HEK293T (cell line): Measurements from ENCODE around the gene CPVL.

Experiments
- CTCF ChIA-PET: fragments of 350-600 bp; formaldehyde crosslinking; extraction: SDS; loops from one replicate; lab custom pipeline; 2021; ENCODE audit warnings: antibody characterized with exemption, inconsistent platforms; lab: Yijun Ruan, JAX
- POLR2A ChIA-PET: fragments of 350-600 bp; formaldehyde crosslinking; extraction: SDS; loops from one replicate; lab custom pipeline; 2020; ENCODE audit warnings: antibody characterized with exemption, inconsistent platforms; lab: Yijun Ruan, JAX
- DNase-seq: peaks from one replicate; pipeline ENCODE4 v3.0.0; 2012; ENCODE audit warnings: mixed read lengths; ENCODE audit errors: extremely low spot score
- ARNT ChIP-seq: fragments of 450-650 bp; IDR thresholded peaks from 2 replicates; pipeline ENCODE4 v1.6.1; 2017; ENCODE audit warnings: mild to moderate bottlenecking
- BHLHE40 ChIP-seq: fragments of 450-650 bp; IDR thresholded peaks from 2 replicates; pipeline ENCODE4 v1.6.1; 2016; ENCODE audit warnings: mild to moderate bottlenecking, moderate library complexity, borderline replicate concordance
- CTBP1 ChIP-seq: fragments of 450-650 bp; IDR thresholded peaks from 2 replicates; pipeline ENCODE4 v1.6.1; 2016; ENCODE audit warnings: borderline replicate concordance
- ELF4 ChIP-seq: fragments of 450-650 bp; IDR thresholded peaks from 2 replicates; pipeline ENCODE4 v1.6.1; 2017; ENCODE audit warnings: antibody characterized with exemption
- FOXA1 ChIP-seq: fragments of 450-650 bp; IDR thresholded peaks from 2 replicates; pipeline ENCODE4 v1.6.1; 2016; ENCODE audit warnings: mild to moderate bottlenecking
- FOXK2 ChIP-seq: fragments of 450-650 bp; IDR thresholded peaks from 2 replicates; pipeline ENCODE4 v1.6.1; 2016; ENCODE audit warnings: mild to moderate bottlenecking
- FOXM1 ChIP-seq: fragments of 450-650 bp; IDR thresholded peaks from 2 replicates; pipeline ENCODE4 v1.6.1; 2017; ENCODE audit warnings: mild to moderate bottlenecking, borderline replicate concordance
- HDGF ChIP-seq: fragments of 450-650 bp; IDR thresholded peaks from 2 replicates; pipeline ENCODE4 v1.6.1; 2017; ENCODE audit warnings: antibody characterized with exemption, borderline replicate concordance
- L3MBTL2 ChIP-seq: fragments of 450-650 bp; conservative IDR thresholded peaks from 2 replicates; pipeline ENCODE4 v1.6.1; 2016; ENCODE audit warnings: mild to moderate bottlenecking
- LEF1 ChIP-seq: fragments of 450-650 bp; IDR thresholded peaks from 2 replicates; pipeline ENCODE4 v1.6.1; 2017; ENCODE audit warnings: mild to moderate bottlenecking, borderline replicate concordance
- NFRKB ChIP-seq: fragments of 450-650 bp; IDR thresholded peaks from 2 replicates; pipeline ENCODE4 v1.6.1; 2016; ENCODE audit warnings: mild to moderate bottlenecking, moderate library complexity
- SP1 ChIP-seq: fragments of 450-650 bp; IDR thresholded peaks from 2 replicates; pipeline ENCODE4 v1.6.1; 2017
- SUZ12 ChIP-seq: fragments of 450-650 bp; IDR thresholded peaks from 2 replicates; pipeline ENCODE4 v1.6.1; 2016; ENCODE audit warnings: mild to moderate bottlenecking
- TARDBP ChIP-seq: fragments of 450-650 bp; IDR thresholded peaks from 2 replicates; pipeline ENCODE4 v1.6.1; 2016
- ZNF384 ChIP-seq: fragments of 450-650 bp; IDR thresholded peaks from 2 replicates; pipeline ENCODE4 v1.6.1; 2016
- TF ChIP-seq, protein P1 (sequence below): fragments of 450-650 bp; IDR thresholded peaks from 2 replicates; pipeline ENCODE4 v1.6.1; 2016

CPVL gene

DNA sequence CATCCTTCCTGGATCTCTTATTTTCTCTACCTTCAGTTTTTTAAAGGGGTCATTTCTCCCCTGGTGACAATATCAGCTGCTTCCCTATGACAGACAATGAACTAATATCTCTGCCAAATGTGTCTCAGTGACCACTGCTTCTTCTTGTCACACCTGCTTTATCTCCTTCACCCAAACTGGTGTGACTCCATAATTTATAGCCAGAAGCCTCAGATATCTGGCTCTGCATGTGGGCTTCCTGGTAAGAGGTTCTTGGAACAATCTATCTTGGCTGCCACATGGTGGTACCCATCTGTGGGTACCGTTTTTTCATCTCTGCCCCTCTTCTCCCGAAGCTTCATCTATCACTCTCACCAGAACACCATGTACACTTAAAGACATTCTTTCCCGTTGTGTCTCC, 37.0 kb downstream of the CPVL start:
- TF ChIP-seq TARDBP (no peak), L3MBTL2 (no peak), FOXK2 (no peak), NFRKB (no peak), FOXM1 (no peak), LEF1 (no peak), HDGF (no peak), ARNT (no peak), CTBP1 (no peak)
- ChIA-PET POLR2A (no interaction called here), CTCF (interaction anchor here (0.8 to 1.4 kb wide), 3 partner anchors 10 to 187 kb away, joined by 4 to 7 read pairs (median 5); no protein-coding TSS in a partner anchor)
- no peak for DNase-seq

DNA sequence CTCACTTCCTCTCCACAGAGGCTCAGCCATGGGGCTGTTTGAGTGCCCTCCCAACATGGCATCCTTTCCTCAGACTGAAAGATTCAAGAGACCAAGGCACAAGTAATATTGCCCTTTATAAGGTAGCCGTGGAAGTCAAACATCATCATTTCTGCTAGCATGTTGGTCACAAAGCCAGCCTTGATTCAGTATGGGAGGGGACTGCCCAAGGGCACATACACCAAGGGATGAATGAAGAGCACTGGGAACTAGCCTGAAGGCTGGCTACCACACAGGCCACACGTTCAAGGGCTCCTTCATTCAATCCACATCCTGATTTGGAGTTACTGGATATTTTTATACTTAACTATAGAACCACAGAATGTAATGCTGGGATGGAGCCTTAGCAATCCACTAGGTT, 39.3 kb downstream of the CPVL start:
- POLR2A ChIA-PET: interaction anchor here (1.7 kb wide), 1 partner anchor 180 kb away, joined by 6 read pairs; no protein-coding TSS in a partner anchor
- TF ChIP-seq CTBP1 (no peak), NFRKB (no peak), TARDBP (no peak), SP1 (no peak), FOXA1 (no peak), SUZ12 (no peak), FOXK2 (no peak), ELF4 (no peak), FOXM1 (no peak), ZNF384 (no peak)
- TF ChIP-seq, protein P1, sequence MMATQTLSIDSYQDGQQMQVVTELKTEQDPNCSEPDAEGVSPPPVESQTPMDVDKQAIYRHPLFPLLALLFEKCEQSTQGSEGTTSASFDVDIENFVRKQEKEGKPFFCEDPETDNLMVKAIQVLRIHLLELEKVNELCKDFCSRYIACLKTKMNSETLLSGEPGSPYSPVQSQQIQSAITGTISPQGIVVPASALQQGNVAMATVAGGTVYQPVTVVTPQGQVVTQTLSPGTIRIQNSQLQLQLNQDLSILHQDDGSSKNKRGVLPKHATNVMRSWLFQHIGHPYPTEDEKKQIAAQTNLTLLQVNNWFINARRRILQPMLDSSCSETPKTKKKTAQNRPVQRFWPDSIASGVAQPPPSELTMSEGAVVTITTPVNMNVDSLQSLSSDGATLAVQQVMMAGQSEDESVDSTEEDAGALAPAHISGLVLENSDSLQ: no peak

DNA sequence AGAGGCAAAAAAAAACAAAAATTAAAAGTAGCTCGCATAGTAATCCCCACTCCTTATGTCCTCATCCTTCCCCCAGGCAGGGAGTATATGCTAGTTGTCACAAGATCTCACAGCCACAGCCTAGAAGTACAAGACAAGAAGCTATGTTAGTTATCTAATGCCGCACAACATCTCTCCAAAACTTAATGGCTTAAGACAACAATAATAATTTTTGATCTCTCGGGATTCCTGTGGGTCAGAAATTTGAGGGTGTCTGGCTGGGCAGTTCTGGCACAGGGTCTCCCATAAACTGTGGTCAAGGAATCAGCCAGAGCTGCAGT, 39.7 kb downstream of the CPVL start:
- ChIA-PET POLR2A (interaction anchor here (1.7 kb wide), 1 partner anchor 180 kb away, joined by 6 read pairs; no protein-coding TSS in a partner anchor), CTCF (interaction anchor here (0.6 to 1.8 kb wide), 20 partner anchors 10 to 804 kb away, joined by 3 to 27 read pairs (median 4); partner anchors contain the start of gene TRIL)
- TF ChIP-seq NFRKB: no peak
- no peak for TF ChIP-seq SP1
- no peak for TF ChIP-seq FOXK2
- no peak for TF ChIP-seq ARNT
- TF ChIP-seq BHLHE40: no peak
- no peak for DNase-seq

More for the DNA sequence above, 39.3 kb downstream of the CPVL start:
- DNase-seq: no peak
- CTCF ChIA-PET: interaction anchor here (0.6 to 1.8 kb wide), 19 partner anchors 10 to 803 kb away, joined by 3 to 27 read pairs (median 4); partner anchors contain the start of gene TRIL

DNA sequence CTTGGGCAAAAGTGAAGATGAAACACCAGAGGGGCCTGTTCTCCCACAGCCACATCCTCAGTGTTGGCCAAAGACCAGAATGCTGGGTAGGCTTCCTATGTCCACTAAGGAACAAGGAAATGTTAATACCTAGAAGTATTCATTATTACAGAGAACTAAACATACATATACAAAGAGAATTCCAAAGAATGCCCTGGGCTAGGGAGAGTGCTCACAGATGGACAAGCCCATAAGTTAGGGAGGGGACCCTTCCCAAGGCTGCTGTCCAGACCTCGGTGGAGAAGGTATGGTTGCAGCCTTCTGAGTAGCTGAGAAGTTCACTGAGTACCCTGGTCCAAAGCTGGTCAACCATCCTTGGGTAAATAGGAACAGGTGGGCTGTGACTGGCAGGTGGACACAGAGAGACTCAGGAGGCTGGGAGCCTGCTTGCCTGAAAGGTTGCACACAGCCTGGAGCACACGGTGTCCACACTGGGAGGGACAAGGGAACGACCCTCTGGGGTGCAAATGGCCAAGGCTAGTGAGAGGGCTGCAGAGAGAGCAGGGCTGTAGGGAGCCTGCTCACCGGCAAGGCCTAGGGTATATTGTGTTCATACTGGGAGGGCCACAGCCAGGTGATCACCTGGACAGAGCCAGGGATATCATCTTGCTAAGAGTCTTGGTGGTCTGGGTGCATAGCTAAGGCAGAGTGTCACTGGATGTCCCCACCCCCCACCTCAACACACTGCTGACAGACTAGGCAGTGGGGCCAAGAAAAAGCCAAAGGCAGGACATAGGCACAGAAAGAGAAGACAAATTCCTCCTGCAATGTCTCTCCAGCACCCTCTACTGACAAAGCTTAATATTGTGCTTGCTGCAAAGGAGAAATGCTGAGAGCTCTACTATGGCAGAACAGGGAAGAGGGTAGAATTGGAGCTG, 40.3 kb downstream of the CPVL start:
- ChIA-PET CTCF (interaction anchor here (0.6 to 1.8 kb wide), 19 partner anchors 10 to 406 kb away, joined by 3 to 27 read pairs (median 4); partner anchors contain the start of gene TRIL), POLR2A (interaction anchor here (1.7 kb wide), 1 partner anchor 179 kb away, joined by 6 read pairs; no protein-coding TSS in a partner anchor)
- peak; percentile 37 for DNase-seq
- TF ChIP-seq, protein P1: no peak
- TF ChIP-seq L3MBTL2 (no peak), FOXA1 (no peak), SUZ12 (no peak), FOXK2 (no peak), FOXM1 (no peak), ELF4 (no peak), ZNF384 (no peak), LEF1 (no peak), CTBP1 (no peak), SP1 (no peak), TARDBP (no peak), HDGF (no peak), BHLHE40 (no peak), NFRKB (no peak), ARNT (no peak)

DNA sequence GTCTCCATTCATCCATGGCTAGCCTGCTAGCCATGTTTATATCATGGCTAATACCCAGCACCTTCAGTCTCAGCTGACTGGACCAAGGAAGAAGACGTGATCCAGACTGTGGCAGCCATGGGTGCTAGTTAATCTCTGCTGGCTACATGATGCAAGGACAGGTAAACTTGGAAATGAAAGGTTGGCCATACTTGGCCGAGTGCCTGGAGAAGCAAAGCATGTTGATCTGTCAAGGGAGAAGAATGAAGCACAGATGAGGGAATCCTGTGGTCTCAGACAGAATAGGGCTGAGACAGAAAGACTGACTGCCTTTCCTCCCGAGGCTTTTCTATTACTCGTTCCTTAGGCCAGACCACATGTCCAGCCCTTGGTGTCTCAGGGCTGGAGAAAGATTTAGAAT, 41.1 kb downstream of the CPVL start:
- TF ChIP-seq ARNT (no peak), TARDBP (no peak), L3MBTL2 (no peak), ZNF384 (no peak), CTBP1 (no peak), LEF1 (no peak), FOXM1 (no peak), NFRKB (no peak), ELF4 (no peak), BHLHE40 (no peak), FOXK2 (no peak), HDGF (no peak), SP1 (no peak), FOXA1 (no peak)
- TF ChIP-seq, protein P1: no peak
- ChIA-PET POLR2A (no interaction called here), CTCF (interaction anchor here (1.0 to 1.8 kb wide), 2 partner anchors 183 to 184 kb away, joined by 4 to 27 read pairs; no protein-coding TSS in a partner anchor)
- no peak for DNase-seq
